ENCODE data around the gene LYZL4. TPM values are rescaled to one million over a fixed set of nuclear protein-coding genes. Genes with fewer than 3 reads are reported as not detected.

Gene LYZL4
- total RNA-seq, 4 donors from 2014 or later = not detected

GRCh38 chr3:42403737-42404136, 6.7 kb downstream of the LYZL4 start:
- no peaks in the 10 kb centered on the region for H3K9me3 ChIP-seq
- no peaks in the 10 kb centered on the region for H3K27me3 ChIP-seq
- no peaks in the 10 kb centered on the region for H3K36me3 ChIP-seq
- no peak for TF ChIP-seq POLR2AphosphoS5 (IDR thresholded peaks at IDR 0.05)
- TF ChIP-seq EP300 (IDR thresholded peaks at IDR 0.05) = no peak
- no peak for TF ChIP-seq CTCF (IDR thresholded peaks at IDR 0.05)
- no peak for DNase-seq (ENCODE audit: low spot score in 2 of 2)
- no peak overlapping the region for H3K4me3 ChIP-seq
- no peaks in the 10 kb centered on the region for H3K4me1 ChIP-seq
- WGBS = 44% methylated on average over 3 of the region's 3 CpGs
- H3K27ac ChIP-seq = no peak overlapping the region

- no peaks in the 10 kb centered on the region for H3K27me3 ChIP-seq
- no peaks in the 10 kb centered on the region for H3K4me1 ChIP-seq
- TF ChIP-seq CTCF (IDR thresholded peaks at IDR 0.05) (no peak), POLR2AphosphoS5 (IDR thresholded peaks at IDR 0.05) (no peak), POLR2A (IDR thresholded peaks at IDR 0.05) (no peak), EP300 (IDR thresholded peaks at IDR 0.05) (no peak)
- no peak overlapping the region for H3K27ac ChIP-seq
- no peaks in the 10 kb centered on the region for H3K36me3 ChIP-seq
- no peak for DNase-seq (ENCODE audit: low spot score in 2 of 2)
- H3K4me3 ChIP-seq = no peak overlapping the region
- H3K9me3 ChIP-seq = no peaks in the 10 kb centered on the region
- WGBS = 84% methylated on average over 2 of the region's 2 CpGs
Measured at GRCh38 chr3:42402394-42403096, 7.9 kb downstream of the LYZL4 start.

GRCh38 chr3:42398080-42398479, 12.3 kb downstream of the LYZL4 start:
- DNase-seq (ENCODE audit: low spot score in 2 of 2) = no peak
- H3K4me1 ChIP-seq = no peaks in the 10 kb centered on the region
- peaks cover 7% of the 10 kb centered on the region for H3K27me3 ChIP-seq
- H3K4me3 ChIP-seq = no peak overlapping the region
- no peak overlapping the region for H3K27ac ChIP-seq
- H3K36me3 ChIP-seq = no peaks in the 10 kb centered on the region
- 61% methylated on average over 3 of the region's 3 CpGs for WGBS
- H3K9me3 ChIP-seq = no peaks in the 10 kb centered on the region
- TF ChIP-seq EP300 (IDR thresholded peaks at IDR 0.05) = no peak
- TF ChIP-seq POLR2A (IDR thresholded peaks at IDR 0.05) = no peak
- no peak for TF ChIP-seq CTCF (IDR thresholded peaks at IDR 0.05)
- TF ChIP-seq POLR2AphosphoS5 (IDR thresholded peaks at IDR 0.05) = no peak

- DNase-seq (ENCODE audit: low spot score in 2 of 2) = no peak
- no peaks in the 10 kb centered on the region for H3K36me3 ChIP-seq
- H3K4me1 ChIP-seq = no peaks in the 10 kb centered on the region
- TF ChIP-seq EP300 (IDR thresholded peaks at IDR 0.05) (no peak), POLR2AphosphoS5 (IDR thresholded peaks at IDR 0.05) (no peak), CTCF (IDR thresholded peaks at IDR 0.05) (no peak), POLR2A (IDR thresholded peaks at IDR 0.05) (no peak)
- 95% methylated on average over 8 of the region's 8 CpGs for WGBS
- H3K9me3 ChIP-seq = no peaks in the 10 kb centered on the region
- no peak overlapping the region for H3K27ac ChIP-seq
- no peak overlapping the region for H3K4me3 ChIP-seq
- H3K27me3 ChIP-seq = peaks cover 10% of the 10 kb centered on the region
Measured at GRCh38 chr3:42397644-42398043, 12.8 kb downstream of the LYZL4 start.

GRCh38 chr3:42394579-42395288, 15.7 kb downstream of the LYZL4 start:
- no peak overlapping the region for H3K4me3 ChIP-seq
- WGBS = 81% methylated on average over 12 of the region's 12 CpGs
- no peak overlapping the region for H3K27ac ChIP-seq
- no peak for DNase-seq (ENCODE audit: low spot score in 2 of 2)
- H3K9me3 ChIP-seq = no peaks in the 10 kb centered on the region
- H3K27me3 ChIP-seq = peaks cover 10% of the 10 kb centered on the region
- H3K4me1 ChIP-seq = no peaks in the 10 kb centered on the region
- no peaks in the 10 kb centered on the region for H3K36me3 ChIP-seq
- no peak for TF ChIP-seq EP300 (IDR thresholded peaks at IDR 0.05)
- no peak for TF ChIP-seq CTCF (IDR thresholded peaks at IDR 0.05)
- TF ChIP-seq POLR2A (IDR thresholded peaks at IDR 0.05) = no peak
- no peak for TF ChIP-seq POLR2AphosphoS5 (IDR thresholded peaks at IDR 0.05)
